ENCODE results near the gene PRMT1.

DNA sequence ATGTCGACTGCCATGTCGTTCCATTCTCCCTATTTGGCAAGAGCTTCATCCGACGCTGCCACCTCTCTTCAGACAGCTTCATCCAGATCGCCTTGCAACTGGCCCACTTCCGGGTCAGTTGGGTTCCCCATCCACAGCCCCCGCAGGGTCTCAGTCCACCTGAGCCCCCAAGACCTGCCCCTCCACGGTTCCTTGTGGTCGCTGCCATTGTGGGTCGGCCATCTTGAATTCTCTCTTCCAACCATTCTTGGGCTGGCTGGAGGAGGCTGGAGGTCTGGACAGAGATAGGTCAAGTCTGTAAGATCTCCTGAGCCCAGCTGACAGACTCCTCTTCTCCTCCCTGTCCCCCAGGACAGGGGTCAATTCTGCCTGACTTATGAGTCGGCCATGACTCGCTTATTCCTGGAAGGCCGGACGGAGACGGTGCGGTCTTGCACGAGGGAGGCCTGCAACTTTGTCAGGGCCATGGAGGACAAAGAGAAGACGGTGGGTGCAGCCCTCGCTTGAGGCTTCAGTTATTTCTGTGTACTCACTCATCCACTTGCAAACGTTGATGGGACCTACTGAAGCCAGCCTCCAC is 33.4 kb downstream of the PRMT1 start:
- TF ChIP-seq, protein P1, sequence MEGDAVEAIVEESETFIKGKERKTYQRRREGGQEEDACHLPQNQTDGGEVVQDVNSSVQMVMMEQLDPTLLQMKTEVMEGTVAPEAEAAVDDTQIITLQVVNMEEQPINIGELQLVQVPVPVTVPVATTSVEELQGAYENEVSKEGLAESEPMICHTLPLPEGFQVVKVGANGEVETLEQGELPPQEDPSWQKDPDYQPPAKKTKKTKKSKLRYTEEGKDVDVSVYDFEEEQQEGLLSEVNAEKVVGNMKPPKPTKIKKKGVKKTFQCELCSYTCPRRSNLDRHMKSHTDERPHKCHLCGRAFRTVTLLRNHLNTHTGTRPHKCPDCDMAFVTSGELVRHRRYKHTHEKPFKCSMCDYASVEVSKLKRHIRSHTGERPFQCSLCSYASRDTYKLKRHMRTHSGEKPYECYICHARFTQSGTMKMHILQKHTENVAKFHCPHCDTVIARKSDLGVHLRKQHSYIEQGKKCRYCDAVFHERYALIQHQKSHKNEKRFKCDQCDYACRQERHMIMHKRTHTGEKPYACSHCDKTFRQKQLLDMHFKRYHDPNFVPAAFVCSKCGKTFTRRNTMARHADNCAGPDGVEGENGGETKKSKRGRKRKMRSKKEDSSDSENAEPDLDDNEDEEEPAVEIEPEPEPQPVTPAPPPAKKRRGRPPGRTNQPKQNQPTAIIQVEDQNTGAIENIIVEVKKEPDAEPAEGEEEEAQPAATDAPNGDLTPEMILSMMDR (IDR thresholded peaks at IDR 0.05), result no peak
- TF ChIP-seq ZFX (IDR thresholded peaks at IDR 0.05; ENCODE audit: borderline replicate concordance), result no peak

Data from 22Rv1 (cell line).